ENCODE data around the gene MEGF11.

The MEGF11 gene

DNA sequence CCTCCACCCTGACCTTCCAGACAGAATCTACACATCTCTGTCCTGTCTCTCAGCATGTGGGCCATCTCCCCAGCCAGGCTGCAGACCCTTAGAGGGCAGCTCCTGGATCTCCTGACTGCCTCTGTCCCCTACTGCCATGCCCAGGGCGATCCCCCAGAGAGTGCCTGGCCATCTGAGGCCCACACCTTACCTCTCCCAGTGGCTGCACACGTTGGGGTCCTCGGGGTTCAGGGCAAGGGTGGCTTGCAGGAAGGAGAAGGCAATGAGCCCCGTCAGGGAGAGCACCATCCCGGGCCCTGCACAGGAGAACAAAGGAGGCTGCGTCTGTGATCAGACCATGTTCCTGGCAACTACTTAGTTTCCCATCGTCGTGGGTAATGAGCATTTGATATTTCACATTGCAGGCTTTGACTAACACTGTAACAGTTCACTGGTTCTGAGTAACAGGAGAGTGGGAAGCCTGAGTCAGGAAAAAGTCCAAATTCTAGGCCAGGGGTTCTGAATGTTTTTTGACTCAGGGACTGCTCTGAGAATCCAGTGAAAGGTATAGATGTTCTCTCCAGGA, 125.4 kb downstream of the MEGF11 start:
- no peak for DNase-seq (ENCODE audit: low read depth in 1 of 2, low spot score in 1 of 2)
- H3K27me3 ChIP-seq (ENCODE audit: insufficient read depth, poor library complexity, severe bottlenecking), result peaks cover 22% of the 10 kb centered on the region
- no peak overlapping the region for H3K4me3 ChIP-seq (replicated peaks; ENCODE audit: insufficient read depth, low read length)
- no peak for TF ChIP-seq SPI1 (IDR thresholded peaks at IDR 0.05; ENCODE audit: borderline replicate concordance, low read depth)
- H3K27ac ChIP-seq (replicated peaks), result no peak overlapping the region

DNA sequence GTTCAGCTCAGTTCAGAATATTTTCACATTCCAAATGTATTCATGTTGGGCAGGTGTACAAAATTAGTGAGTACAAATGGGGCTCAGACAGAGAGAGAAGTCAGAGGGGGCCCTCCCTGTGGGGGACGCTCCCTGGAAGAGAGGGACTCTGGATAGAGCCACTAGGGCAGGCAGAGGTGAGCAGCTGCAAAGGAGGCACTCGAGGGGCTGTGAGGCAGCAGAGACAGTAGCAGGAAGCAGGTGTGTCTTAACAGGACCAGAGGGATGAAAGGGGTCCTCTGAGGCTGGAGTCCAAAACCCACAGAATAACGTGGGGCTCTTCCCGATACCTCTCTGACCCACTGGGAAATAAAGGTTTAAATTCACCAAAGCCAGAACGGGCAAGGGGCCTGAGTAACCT, 127.1 kb downstream of the MEGF11 start:
- Histone ChIP-seq H3K27me3 (ENCODE audit: insufficient read depth, poor library complexity, severe bottlenecking) (peaks cover 21% of the 10 kb centered on the region), H3K27ac (replicated peaks) (no peak overlapping the region), H3K4me3 (replicated peaks; ENCODE audit: insufficient read depth, low read length) (no peak overlapping the region)
- DNase-seq (ENCODE audit: low read depth in 1 of 2, low spot score in 1 of 2), result no peak
- no peak for TF ChIP-seq GABPA (IDR thresholded peaks at IDR 0.05; ENCODE audit: low read depth)
- TF ChIP-seq POLR2AphosphoS5 (IDR thresholded peaks at IDR 0.05; ENCODE audit: low read depth), result no peak
- TF ChIP-seq, protein P1, sequence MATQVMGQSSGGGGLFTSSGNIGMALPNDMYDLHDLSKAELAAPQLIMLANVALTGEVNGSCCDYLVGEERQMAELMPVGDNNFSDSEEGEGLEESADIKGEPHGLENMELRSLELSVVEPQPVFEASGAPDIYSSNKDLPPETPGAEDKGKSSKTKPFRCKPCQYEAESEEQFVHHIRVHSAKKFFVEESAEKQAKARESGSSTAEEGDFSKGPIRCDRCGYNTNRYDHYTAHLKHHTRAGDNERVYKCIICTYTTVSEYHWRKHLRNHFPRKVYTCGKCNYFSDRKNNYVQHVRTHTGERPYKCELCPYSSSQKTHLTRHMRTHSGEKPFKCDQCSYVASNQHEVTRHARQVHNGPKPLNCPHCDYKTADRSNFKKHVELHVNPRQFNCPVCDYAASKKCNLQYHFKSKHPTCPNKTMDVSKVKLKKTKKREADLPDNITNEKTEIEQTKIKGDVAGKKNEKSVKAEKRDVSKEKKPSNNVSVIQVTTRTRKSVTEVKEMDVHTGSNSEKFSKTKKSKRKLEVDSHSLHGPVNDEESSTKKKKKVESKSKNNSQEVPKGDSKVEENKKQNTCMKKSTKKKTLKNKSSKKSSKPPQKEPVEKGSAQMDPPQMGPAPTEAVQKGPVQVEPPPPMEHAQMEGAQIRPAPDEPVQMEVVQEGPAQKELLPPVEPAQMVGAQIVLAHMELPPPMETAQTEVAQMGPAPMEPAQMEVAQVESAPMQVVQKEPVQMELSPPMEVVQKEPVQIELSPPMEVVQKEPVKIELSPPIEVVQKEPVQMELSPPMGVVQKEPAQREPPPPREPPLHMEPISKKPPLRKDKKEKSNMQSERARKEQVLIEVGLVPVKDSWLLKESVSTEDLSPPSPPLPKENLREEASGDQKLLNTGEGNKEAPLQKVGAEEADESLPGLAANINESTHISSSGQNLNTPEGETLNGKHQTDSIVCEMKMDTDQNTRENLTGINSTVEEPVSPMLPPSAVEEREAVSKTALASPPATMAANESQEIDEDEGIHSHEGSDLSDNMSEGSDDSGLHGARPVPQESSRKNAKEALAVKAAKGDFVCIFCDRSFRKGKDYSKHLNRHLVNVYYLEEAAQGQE (IDR thresholded peaks at IDR 0.05; ENCODE audit: insufficient replicate concordance, low read depth), result no peak
- TF ChIP-seq, protein P2, sequence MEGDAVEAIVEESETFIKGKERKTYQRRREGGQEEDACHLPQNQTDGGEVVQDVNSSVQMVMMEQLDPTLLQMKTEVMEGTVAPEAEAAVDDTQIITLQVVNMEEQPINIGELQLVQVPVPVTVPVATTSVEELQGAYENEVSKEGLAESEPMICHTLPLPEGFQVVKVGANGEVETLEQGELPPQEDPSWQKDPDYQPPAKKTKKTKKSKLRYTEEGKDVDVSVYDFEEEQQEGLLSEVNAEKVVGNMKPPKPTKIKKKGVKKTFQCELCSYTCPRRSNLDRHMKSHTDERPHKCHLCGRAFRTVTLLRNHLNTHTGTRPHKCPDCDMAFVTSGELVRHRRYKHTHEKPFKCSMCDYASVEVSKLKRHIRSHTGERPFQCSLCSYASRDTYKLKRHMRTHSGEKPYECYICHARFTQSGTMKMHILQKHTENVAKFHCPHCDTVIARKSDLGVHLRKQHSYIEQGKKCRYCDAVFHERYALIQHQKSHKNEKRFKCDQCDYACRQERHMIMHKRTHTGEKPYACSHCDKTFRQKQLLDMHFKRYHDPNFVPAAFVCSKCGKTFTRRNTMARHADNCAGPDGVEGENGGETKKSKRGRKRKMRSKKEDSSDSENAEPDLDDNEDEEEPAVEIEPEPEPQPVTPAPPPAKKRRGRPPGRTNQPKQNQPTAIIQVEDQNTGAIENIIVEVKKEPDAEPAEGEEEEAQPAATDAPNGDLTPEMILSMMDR (IDR thresholded peaks at IDR 0.05; ENCODE audit: insufficient read depth, low read length), result no peak
- no peak for TF ChIP-seq SPI1 (IDR thresholded peaks at IDR 0.05; ENCODE audit: borderline replicate concordance, low read depth)

DNA sequence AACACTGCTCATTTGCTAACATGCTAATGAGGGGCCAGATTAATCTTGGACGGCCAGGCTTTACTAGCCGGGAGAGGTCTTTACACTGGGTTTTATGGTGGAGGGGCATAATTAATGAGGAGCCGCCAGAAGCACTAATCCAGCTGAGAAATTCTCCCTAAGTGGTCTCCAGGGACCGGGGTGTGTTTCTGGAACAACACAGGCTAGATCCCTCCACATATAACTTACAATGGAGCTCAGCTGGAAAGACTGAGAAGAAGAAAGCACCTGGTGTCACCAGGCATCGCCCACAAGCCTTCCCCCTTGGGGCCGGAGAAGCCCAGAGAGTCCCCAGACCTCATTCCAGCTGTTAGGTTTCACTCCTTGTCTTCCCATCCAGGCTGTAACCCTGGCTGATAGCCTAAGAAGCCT, 127.5 kb downstream of the MEGF11 start:
- DNase-seq (ENCODE audit: low read depth in 1 of 2, low spot score in 1 of 2), result no peak
- no peak overlapping the region for H3K27ac ChIP-seq (replicated peaks)
- no peak overlapping the region for H3K4me3 ChIP-seq (replicated peaks; ENCODE audit: insufficient read depth, low read length)
- peaks cover 21% of the 10 kb centered on the region for H3K27me3 ChIP-seq (ENCODE audit: insufficient read depth, poor library complexity, severe bottlenecking)
- no peak for TF ChIP-seq GABPA (IDR thresholded peaks at IDR 0.05; ENCODE audit: low read depth)
- TF ChIP-seq, protein P2 (IDR thresholded peaks at IDR 0.05; ENCODE audit: insufficient read depth, low read length), result no peak
- no peak for TF ChIP-seq POLR2AphosphoS5 (IDR thresholded peaks at IDR 0.05; ENCODE audit: low read depth)
- no peak for TF ChIP-seq SPI1 (IDR thresholded peaks at IDR 0.05; ENCODE audit: borderline replicate concordance, low read depth)
- TF ChIP-seq, protein P1 (IDR thresholded peaks at IDR 0.05; ENCODE audit: insufficient replicate concordance, low read depth), result no peak

DNA sequence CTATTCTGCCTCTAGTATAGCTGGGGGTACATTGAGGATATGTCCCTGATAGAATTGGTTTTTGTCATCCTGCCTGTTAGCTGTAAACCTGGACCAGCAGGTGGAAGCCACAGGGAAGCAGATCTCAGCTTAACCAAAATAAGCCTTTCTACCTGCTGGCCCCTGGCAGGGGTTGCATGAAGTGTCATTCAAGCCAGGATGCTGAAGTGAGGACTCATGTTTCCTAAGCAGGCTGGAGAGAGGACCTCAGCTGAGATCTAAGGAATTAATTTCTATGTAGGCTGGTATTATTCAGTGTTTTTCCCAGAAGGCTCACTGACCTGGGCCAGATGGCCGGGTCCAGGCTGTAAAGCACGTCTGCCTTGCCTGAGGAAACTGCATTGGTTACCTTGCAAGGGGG, 128.9 kb downstream of the MEGF11 start:
- DNase-seq (ENCODE audit: low read depth in 1 of 2, low spot score in 1 of 2), result no peak
- Histone ChIP-seq H3K4me3 (replicated peaks; ENCODE audit: insufficient read depth, low read length) (no peak overlapping the region), H3K27ac (replicated peaks) (no peak overlapping the region), H3K27me3 (ENCODE audit: insufficient read depth, poor library complexity, severe bottlenecking) (peaks cover 19% of the 10 kb centered on the region)
- TF ChIP-seq, protein P2 (IDR thresholded peaks at IDR 0.05; ENCODE audit: insufficient read depth, low read length), result no peak
- TF ChIP-seq, protein P1 (IDR thresholded peaks at IDR 0.05; ENCODE audit: insufficient replicate concordance, low read depth), result no peak
- TF ChIP-seq GABPA (IDR thresholded peaks at IDR 0.05; ENCODE audit: low read depth), result no peak
- TF ChIP-seq POLR2AphosphoS5 (IDR thresholded peaks at IDR 0.05; ENCODE audit: low read depth), result no peak
- TF ChIP-seq SPI1 (IDR thresholded peaks at IDR 0.05; ENCODE audit: borderline replicate concordance, low read depth), result no peak
